GM18508 (cell line): ENCODE measurements around the gene MEF2D.

Source experiments
- ATAC-seq: cut with Tn5 transposase; IDR thresholded peaks from one replicate; pipeline ENCODE4 v1.9.1; 2021; ENCODE audit warnings: moderate number of reproducible peaks; ENCODE audit not compliant: insufficient read depth, unreplicated experiment

MEF2D gene

DNA sequence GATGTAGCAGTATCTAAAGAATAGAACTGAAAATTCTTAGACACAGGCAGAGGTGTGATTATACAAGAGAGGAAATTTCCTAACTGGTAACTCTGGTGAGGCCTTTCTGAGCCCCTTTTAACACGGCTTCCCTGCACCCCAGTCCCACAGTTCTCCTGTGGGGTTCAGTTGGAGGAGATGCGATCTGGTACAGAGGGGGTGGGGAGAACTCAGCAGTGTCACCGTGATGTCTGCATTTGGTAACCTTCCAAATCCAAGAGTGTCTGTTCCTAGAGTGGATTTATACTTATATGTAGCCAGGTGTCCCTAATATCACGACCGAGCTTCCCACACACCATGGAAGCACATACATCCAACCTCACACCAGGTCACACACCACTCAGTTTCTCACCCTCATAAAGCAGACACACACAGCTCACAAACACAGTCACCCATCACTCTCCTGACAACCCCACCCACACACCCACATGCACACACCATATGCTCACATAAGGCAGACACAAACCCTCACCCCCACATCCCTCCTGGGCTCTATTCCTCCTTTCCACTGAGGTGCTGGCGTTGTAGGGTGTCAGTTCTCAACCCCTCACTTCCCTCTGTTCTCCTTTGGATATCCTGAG is 83.1 kb downstream of the MEF2D start:
- ATAC-seq = no peak

DNA sequence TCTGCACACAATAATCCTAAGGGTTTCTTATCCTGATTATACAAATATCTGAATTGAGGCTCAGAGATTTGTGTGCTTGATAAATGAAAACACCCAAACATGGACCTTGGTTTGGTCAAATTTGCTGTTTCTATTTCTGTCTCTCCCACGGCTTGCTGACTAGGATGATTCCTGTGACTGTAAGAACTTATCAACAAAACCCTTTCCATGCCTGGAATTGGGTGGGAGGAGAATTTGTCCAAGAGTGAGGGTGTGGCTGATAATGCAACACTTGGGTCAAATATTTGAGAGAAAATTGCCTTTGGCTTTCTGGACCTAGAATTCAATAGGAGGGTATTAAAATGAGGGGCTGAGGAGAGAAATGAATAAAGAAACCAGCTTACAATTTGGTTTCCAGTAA is 83.6 kb downstream of the MEF2D start:
- ATAC-seq = no peak

DNA sequence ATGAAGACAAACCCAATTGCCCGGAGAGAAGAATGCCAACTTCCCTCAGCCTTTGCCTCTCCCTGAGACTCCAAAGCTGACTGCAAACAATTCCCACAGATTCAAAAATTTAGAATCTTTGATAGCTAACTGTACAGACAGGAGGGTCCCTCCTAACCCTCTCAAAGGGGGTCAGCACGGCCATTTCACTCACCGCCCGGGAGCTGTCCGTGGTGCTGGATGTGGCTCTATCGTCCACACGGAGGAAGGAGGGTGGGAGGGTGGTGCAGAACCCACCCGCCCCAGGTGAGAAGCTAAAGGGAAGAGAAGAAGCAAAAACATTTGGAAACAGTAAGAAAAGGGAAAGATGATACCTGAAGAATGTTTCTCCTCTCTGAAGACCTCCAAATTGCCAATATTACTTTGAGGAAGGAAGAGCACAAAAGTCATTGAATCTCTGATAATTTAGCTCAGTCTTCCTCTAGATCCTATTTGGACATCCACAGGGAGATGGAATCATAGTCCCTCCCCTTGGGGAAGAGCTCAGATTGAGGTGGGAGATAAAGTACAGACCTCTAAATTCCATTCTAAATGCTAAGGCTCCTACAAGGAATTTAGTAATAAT is 86.0 kb downstream of the MEF2D start:
- no peak for ATAC-seq
